Ascending aorta (tissue), 2 donors: ENCODE data around the gene LYSMD2. TPM values are rescaled to one million over a fixed set of nuclear protein-coding genes. Genes with fewer than 3 reads are reported as not detected.

Experiments
- DNase-seq, 2 donors: peaks; one replicate each; pipeline ENCODE4 v3.0.0-alpha.2; 2019; ENCODE audit warnings: low spot score in 2 of 2
- H3K27ac ChIP-seq, 2 donors: fragments of 200-600 bp; sonication (generic); one replicate each; pipeline ENCODE4 v1.5.1; 2016 to 2017; ENCODE audit warnings: mild to moderate bottlenecking in 1 of 2
- H3K27me3 ChIP-seq: fragments of 200-600 bp; sonication (generic); one replicate; pipeline ENCODE4 v1.5.1; 2017
- H3K36me3 ChIP-seq, 2 donors: fragments of 200-600 bp; sonication (generic); one replicate each; pipeline ENCODE4 v1.5.1; 2016
- H3K4me1 ChIP-seq, 2 donors: fragments of 200-600 bp; sonication (generic); one replicate each; pipeline ENCODE4 v1.5.1; 2016 to 2017; ENCODE audit warnings: mild to moderate bottlenecking in 1 of 2
- H3K4me3 ChIP-seq, 2 donors: fragments of 200-600 bp; sonication (generic); one replicate each; pipeline ENCODE4 v1.5.1; 2016 to 2017; ENCODE audit warnings: mild to moderate bottlenecking in 1 of 2
- H3K9me3 ChIP-seq, 2 donors: fragments of 200-600 bp; sonication (generic); one replicate each; pipeline ENCODE4 v1.5.1; 2016
- intact Hi-C: fragments of 100-400 bp; cut with DNase I; formaldehyde crosslinking; loops from one replicate; pipeline ENCODE4 v1.15.1; 2023
- total RNA-seq: library from RNA; depleted of rRNA; stranded (reverse); fragments of >200 nt; gene quantifications from one replicate; pipeline ENCODE4 v1.1.0, GENCODE V29; 2016
- TF ChIP-seq, protein P1 (sequence below), 3 experiments: fragments of 200-600 bp in 2 of 3; fragments of 450-650 bp in 1 of 3; sonication (generic) in 2 of 3; IDR thresholded peaks; one replicate each; pipeline ENCODE4 v1.5.1; 2016 to 2019; ENCODE audit warnings: antibody characterized with exemption in 3 of 3, mild to moderate bottlenecking in 1 of 3, moderate library complexity in 1 of 3

LYSMD2 gene
- total RNA-seq, 1 donor from 2014 or later: 45.3 TPM

GRCh38 chr15:51731549-51732267, 5.7 kb downstream of the LYSMD2 start:
- intact Hi-C loops: no loop called here
- TF ChIP-seq, protein P1, sequence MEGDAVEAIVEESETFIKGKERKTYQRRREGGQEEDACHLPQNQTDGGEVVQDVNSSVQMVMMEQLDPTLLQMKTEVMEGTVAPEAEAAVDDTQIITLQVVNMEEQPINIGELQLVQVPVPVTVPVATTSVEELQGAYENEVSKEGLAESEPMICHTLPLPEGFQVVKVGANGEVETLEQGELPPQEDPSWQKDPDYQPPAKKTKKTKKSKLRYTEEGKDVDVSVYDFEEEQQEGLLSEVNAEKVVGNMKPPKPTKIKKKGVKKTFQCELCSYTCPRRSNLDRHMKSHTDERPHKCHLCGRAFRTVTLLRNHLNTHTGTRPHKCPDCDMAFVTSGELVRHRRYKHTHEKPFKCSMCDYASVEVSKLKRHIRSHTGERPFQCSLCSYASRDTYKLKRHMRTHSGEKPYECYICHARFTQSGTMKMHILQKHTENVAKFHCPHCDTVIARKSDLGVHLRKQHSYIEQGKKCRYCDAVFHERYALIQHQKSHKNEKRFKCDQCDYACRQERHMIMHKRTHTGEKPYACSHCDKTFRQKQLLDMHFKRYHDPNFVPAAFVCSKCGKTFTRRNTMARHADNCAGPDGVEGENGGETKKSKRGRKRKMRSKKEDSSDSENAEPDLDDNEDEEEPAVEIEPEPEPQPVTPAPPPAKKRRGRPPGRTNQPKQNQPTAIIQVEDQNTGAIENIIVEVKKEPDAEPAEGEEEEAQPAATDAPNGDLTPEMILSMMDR (IDR thresholded peaks at IDR 0.05): no peak
- peak overlapping the region; percentile 24 to 55 for H3K4me3 ChIP-seq
- no peaks in the 10 kb centered on the region for H3K36me3 ChIP-seq
- H3K4me1 ChIP-seq: peaks cover 0 to 4% of the 10 kb centered on the region in 2 donors
- DNase-seq: no peak
- H3K9me3 ChIP-seq: no peaks in the 10 kb centered on the region
- H3K27me3 ChIP-seq: no peaks in the 10 kb centered on the region
- H3K27ac ChIP-seq: peak overlapping the region; percentile 62 to 65

DNA sequence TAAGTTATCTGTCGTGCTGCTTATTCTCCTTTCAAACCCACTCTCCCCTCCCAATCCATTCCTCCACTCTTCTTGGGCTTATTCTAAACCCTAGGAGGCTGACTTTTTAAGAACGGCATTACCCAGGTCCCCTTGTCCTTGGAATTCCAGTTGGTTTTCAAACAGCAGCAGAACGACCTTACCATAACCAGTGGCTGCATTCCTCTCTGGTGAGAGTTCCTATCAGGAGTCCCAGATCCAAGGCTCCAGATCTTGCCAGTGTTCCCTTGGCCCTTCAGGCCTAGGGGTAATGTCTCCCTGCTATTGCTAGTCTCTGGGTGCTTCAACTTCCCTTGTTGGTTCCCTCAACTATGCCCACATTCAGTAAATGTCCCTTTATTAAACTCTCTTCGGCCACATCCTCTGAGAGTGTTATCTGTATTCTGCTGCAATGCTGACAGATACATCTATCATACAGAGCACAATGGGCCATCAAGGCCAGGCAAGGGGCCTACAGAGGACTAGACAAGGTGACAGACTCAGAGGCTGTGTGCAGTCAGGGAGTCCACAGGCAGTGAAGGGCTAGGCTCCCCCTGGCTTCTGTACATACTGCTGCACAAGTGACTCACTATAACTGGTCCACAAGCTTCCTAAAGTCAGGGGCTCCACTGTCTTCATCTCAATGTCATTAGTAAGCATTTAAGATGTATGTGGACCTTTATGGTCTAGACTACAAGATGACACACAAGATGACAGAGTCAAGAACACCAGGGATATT, 10.1 kb downstream of the LYSMD2 start:
- DNase-seq: no peak
- Histone ChIP-seq H3K27me3 (no peaks in the 10 kb centered on the region), H3K36me3 (peaks cover 3 to 8% of the 10 kb centered on the region in 2 donors), H3K4me1 (peaks cover 0 to 10% of the 10 kb centered on the region in 2 donors), H3K9me3 (no peaks in the 10 kb centered on the region), H3K27ac (no peak overlapping the region), H3K4me3 (no peak overlapping the region)
- TF ChIP-seq, protein P1 (IDR thresholded peaks at IDR 0.05): no peak
- intact Hi-C loops: no loop called here

GRCh38 chr15:51726302-51727073, 11.0 kb downstream of the LYSMD2 start:
- no peak overlapping the region for H3K4me3 ChIP-seq
- intact Hi-C loops: no loop called here
- H3K4me1 ChIP-seq: peaks cover 0 to 9% of the 10 kb centered on the region in 2 donors
- peak in 1 of 2 donors; percentile 66 for DNase-seq
- TF ChIP-seq, protein P1 (IDR thresholded peaks at IDR 0.05): no peak
- H3K36me3 ChIP-seq: peaks cover 3 to 8% of the 10 kb centered on the region in 2 donors
- no peaks in the 10 kb centered on the region for H3K27me3 ChIP-seq
- no peaks in the 10 kb centered on the region for H3K9me3 ChIP-seq
- no peak overlapping the region for H3K27ac ChIP-seq

DNA sequence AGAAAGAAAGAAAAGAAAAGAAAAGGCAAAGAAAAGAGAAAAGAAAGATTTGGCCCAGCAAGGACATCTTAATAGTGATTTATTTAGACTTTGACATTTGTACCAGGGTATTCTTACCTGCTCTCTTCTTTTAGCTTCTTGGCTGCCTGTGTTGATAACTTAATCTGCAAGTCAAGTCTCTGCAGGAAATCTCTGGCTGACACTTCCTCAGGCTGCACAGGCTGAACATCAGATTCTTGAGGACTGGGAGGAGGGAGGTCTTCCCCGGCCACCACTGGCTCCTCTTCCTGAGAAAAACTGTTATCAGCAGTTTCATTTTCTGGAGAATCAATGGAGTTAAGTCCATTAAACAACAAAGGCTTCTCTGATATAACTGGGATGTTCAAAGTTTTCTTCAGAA, 12.8 kb downstream of the LYSMD2 start:
- Histone ChIP-seq H3K27me3 (no peaks in the 10 kb centered on the region), H3K9me3 (no peaks in the 10 kb centered on the region), H3K27ac (no peak overlapping the region), H3K36me3 (peaks cover 3 to 17% of the 10 kb centered on the region in 2 donors), H3K4me3 (no peak overlapping the region), H3K4me1 (peaks cover 0 to 9% of the 10 kb centered on the region in 2 donors)
- intact Hi-C loops: no loop called here
- TF ChIP-seq, protein P1 (IDR thresholded peaks at IDR 0.05): no peak
- DNase-seq: no peak

DNA sequence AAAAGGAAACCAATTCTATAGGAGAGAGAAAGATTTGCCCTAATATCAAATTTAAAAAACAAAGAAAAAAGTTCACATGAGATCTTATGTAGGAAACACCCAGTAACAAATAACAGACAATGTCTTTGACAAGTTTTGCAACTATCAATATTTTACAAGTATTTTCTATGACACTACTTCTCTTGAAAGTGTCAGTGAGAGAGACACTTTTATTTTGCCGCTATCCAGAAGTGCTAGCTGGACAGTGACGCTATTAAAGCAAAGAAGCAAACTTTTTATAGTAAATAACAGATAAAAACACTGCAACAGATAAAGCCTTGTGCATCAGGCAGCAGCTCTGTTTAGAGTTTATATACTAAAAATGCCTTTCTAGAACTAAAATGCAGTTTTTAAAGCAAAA, 13.3 kb downstream of the LYSMD2 start:
- H3K4me1 ChIP-seq: peaks cover 0 to 9% of the 10 kb centered on the region in 2 donors
- no peak for DNase-seq

More for the DNA sequence above, 13.3 kb downstream of the LYSMD2 start:
- TF ChIP-seq, protein P1 (IDR thresholded peaks at IDR 0.05): no peak
- no peaks in the 10 kb centered on the region for H3K27me3 ChIP-seq
- intact Hi-C loops: no loop called here
- H3K9me3 ChIP-seq: no peaks in the 10 kb centered on the region
- no peak overlapping the region for H3K27ac ChIP-seq
- peaks cover 3 to 17% of the 10 kb centered on the region in 2 donors for H3K36me3 ChIP-seq
- no peak overlapping the region for H3K4me3 ChIP-seq
